Ovary (tissue), 9 donors: Measurements from ENCODE around the gene SPSB1. TPM values are rescaled to one million over a fixed set of nuclear protein-coding genes. Genes with fewer than 3 reads are reported as not detected.
"Not testable (repeated sequence)": the region's sequence is repeated elsewhere in the genome, so short reads cannot be mapped to it uniquely, and the experiment has no call there.

Experiments used
- DNase-seq, 5 donors: peaks; one replicate each; pipeline ENCODE4 v3.0.0-alpha.2; 2019 to 2020
- H3K27ac ChIP-seq, 2 donors: fragments of 200-600 bp; one replicate each; pipeline versions ENCODE4 v1.5.1 to v1.8.0; 2019 to 2022
- H3K27me3 ChIP-seq: fragments of 200-600 bp; one replicate; pipeline ENCODE4 v1.8.0; 2022
- H3K36me3 ChIP-seq: fragments of 200-600 bp; sonication (generic); one replicate; pipeline ENCODE4 v1.5.1; 2019
- H3K4me1 ChIP-seq: one replicate; pipeline ENCODE4 v1.8.1; 2013; ENCODE audit warnings: mild to moderate bottlenecking, moderate library complexity; ENCODE audit not compliant: insufficient read depth
- H3K4me3 ChIP-seq: fragments of 200-600 bp; sonication (generic); one replicate; pipeline ENCODE4 v1.5.1; 2017
- H3K9me3 ChIP-seq, 2 donors: fragments of 200-600 bp in 1 of 2; sonication (generic) in 1 of 2; one replicate each; pipeline versions ENCODE4 v1.5.1 to v1.8.1; 2013 to 2019; ENCODE audit warnings: mild to moderate bottlenecking in 1 of 2, moderate library complexity in 1 of 2
- EP300 ChIP-seq: sonication (generic); formaldehyde crosslinking; IDR thresholded peaks from one replicate; pipeline ENCODE4 v1.6.1; 2017; ENCODE audit warnings: antibody characterized with exemption
- POLR2A ChIP-seq: fragments of 450-650 bp; IDR thresholded peaks from one replicate; pipeline ENCODE4 v1.6.1; 2017; ENCODE audit warnings: antibody characterized with exemption, mild to moderate bottlenecking, moderate library complexity
- WGBS, 3 donors: extraction: QIAGEN DNeasy Blood & Tissue Kit in 1 of 3; methylation state at CpG; one replicate each; pipeline versions ENCODE4 v1.1.5 to v1.1.7; 2013 to 2017; 5-methylcytosine and 5-hydroxymethylcytosine counted together
- intact Hi-C, 4 donors: fragments of 100-400 bp; cut with DNase I; formaldehyde crosslinking; loops; one replicate each; pipeline versions ENCODE4 v1.11.0 to v1.15.1; 2022 to 2023
- polyA plus RNA-seq, 2 donors: library from polyadenylated mRNA; stranded (reverse); fragments of 200-250 nt in 1 of 2; fragments of 350-450 nt in 1 of 2; fragmentation: Illumina TruSeq in 1 of 2; extraction: RNeasy Lipid Tissue Mini Kit (QIAGEN cat#74804) in 1 of 2; gene quantifications; one replicate each; pipeline ENCODE4 v1.2.3, GENCODE V29; 2013 to 2014
- total RNA-seq, 7 donors: library from RNA; depleted of rRNA in 2 of 7; stranded (reverse); fragments of >200 nt in 2 of 7; fragmentation: NEBNext Ultra II Directional in 3 of 7; extraction: Animal tissue kit (Norgen Biotek cat#: 25700) in 3 of 7; gene quantifications; one replicate each; pipeline versions ENCODE4 v1.1.0 to v1.2.4, GENCODE V29; 2016 to 2023
- TF ChIP-seq, protein P1 (sequence below), 3 donors: fragments of 450-650 bp in 2 of 3; fragments of 200-600 bp in 1 of 3; IDR thresholded peaks; one replicate each; pipeline versions ENCODE4 v1.5.1 to v1.8.0; 2016 to 2022; ENCODE audit warnings: antibody characterized with exemption in 3 of 3, mild to moderate bottlenecking in 1 of 3
- donor health status: DM: no; HTN: no; CAD: no; lungs with moderate emphysema.
- donor health status: DM: no; HTN: no; CAD: no.
- donor health status: Bipolar disorder and iron deficiency.
- donor health status: DM: yes; HTN: yes; CAD: no.
- donor health status: DM: no; HTN: no; CAD: no.
- donor health status: DM: yes; HTN: yes; CAD: no.

Gene SPSB1
- total and polyA plus RNA-seq, 9 donors, result 20.4 to 69.6 (median 34.4) TPM

- no peak overlapping the region for H3K27ac ChIP-seq
- no peak for DNase-seq
Measured at GRCh38 chr1:9296850-9297249, 4.2 kb downstream of the SPSB1 start.

GRCh38 chr1:9297831-9298230 lies 5.1 kb downstream of the SPSB1 start:
- Histone ChIP-seq H3K27me3 (no peaks in the 10 kb centered on the region), H3K4me3 (no peak overlapping the region), H3K9me3 (no peaks in the 10 kb centered on the region), H3K27ac (no peak overlapping the region), H3K36me3 (no peaks in the 10 kb centered on the region), H3K4me1 (peaks cover 21% of the 10 kb centered on the region)
- intact Hi-C loops, result loop anchor here in 2 of 4 donors (2.0 to 10.0 kb wide), 2 partner anchors 73 to 157 kb away; no protein-coding TSS in a partner anchor
- 72 to 77% (median 73%) methylated on average over 9 of the region's 9 CpGs for WGBS, 3 donors
- TF ChIP-seq, protein P1, sequence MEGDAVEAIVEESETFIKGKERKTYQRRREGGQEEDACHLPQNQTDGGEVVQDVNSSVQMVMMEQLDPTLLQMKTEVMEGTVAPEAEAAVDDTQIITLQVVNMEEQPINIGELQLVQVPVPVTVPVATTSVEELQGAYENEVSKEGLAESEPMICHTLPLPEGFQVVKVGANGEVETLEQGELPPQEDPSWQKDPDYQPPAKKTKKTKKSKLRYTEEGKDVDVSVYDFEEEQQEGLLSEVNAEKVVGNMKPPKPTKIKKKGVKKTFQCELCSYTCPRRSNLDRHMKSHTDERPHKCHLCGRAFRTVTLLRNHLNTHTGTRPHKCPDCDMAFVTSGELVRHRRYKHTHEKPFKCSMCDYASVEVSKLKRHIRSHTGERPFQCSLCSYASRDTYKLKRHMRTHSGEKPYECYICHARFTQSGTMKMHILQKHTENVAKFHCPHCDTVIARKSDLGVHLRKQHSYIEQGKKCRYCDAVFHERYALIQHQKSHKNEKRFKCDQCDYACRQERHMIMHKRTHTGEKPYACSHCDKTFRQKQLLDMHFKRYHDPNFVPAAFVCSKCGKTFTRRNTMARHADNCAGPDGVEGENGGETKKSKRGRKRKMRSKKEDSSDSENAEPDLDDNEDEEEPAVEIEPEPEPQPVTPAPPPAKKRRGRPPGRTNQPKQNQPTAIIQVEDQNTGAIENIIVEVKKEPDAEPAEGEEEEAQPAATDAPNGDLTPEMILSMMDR (IDR thresholded peaks at IDR 0.05), result no peak
- TF ChIP-seq POLR2A (no peak), EP300 (no peak)
- no peak for DNase-seq

More at GRCh38 chr1:9296850-9297249, 4.2 kb downstream of the SPSB1 start:
- TF ChIP-seq POLR2A (no peak), EP300 (no peak)
- TF ChIP-seq, protein P1 (IDR thresholded peaks at IDR 0.05), result no peak
- H3K27me3 ChIP-seq, result no peaks in the 10 kb centered on the region
- no peaks in the 10 kb centered on the region for H3K36me3 ChIP-seq
- intact Hi-C loops, result loop anchor here in 2 of 4 donors (2.0 to 10.0 kb wide), 2 partner anchors 74 to 158 kb away; no protein-coding TSS in a partner anchor
- WGBS, 3 donors, result 69 to 78% (median 77%) methylated on average over 6 of the region's 6 CpGs
- H3K9me3 ChIP-seq, result no peaks in the 10 kb centered on the region
- peaks cover 17% of the 10 kb centered on the region for H3K4me1 ChIP-seq
- H3K4me3 ChIP-seq, result no peak overlapping the region

- H3K27me3 ChIP-seq, result no peaks in the 10 kb centered on the region
- TF ChIP-seq EP300 (no peak), POLR2A (no peak)
- TF ChIP-seq, protein P1 (IDR thresholded peaks at IDR 0.05), result no peak
- no peak overlapping the region for H3K4me3 ChIP-seq
- intact Hi-C loops, result loop anchor here in 1 of 4 donors (10.0 kb wide), 1 partner anchor 157 kb away; no protein-coding TSS in a partner anchor
- no peaks in the 10 kb centered on the region for H3K9me3 ChIP-seq
- H3K4me1 ChIP-seq, result peaks cover 23% of the 10 kb centered on the region
- 37 to 64% (median 45%) methylated on average over 3 of the region's 3 CpGs for WGBS, 3 donors
- H3K36me3 ChIP-seq, result no peaks in the 10 kb centered on the region
- no peak overlapping the region for H3K27ac ChIP-seq
- DNase-seq, result no peak
Measured at GRCh38 chr1:9298282-9298681, 5.6 kb downstream of the SPSB1 start.

GRCh38 chr1:9299571-9300541 lies 7.2 kb downstream of the SPSB1 start:
- not testable (repeated sequence) for H3K27me3 ChIP-seq, H3K4me3 ChIP-seq, H3K9me3 ChIP-seq, H3K27ac ChIP-seq, DNase-seq, H3K36me3 ChIP-seq
- peaks cover 25% of the 10 kb centered on the region for H3K4me1 ChIP-seq
- intact Hi-C loops, result loop anchor here in 1 of 4 donors (10.0 kb wide), 2 partner anchors 55 to 155 kb away; no protein-coding TSS in a partner anchor
- 75 to 79% (median 76%) methylated on average over 16 of the region's 16 CpGs for WGBS, 3 donors
